KMS-11 (cell line): ENCODE data around the gene MYH11.

Experiments
- H2AFZ ChIP-seq: fragments of 200-600 bp; sonication (generic); 2 replicates; pipeline ENCODE4 v1.6.1; 2016; ENCODE audit warnings: antibody characterized with exemption, mixed run types, low read depth
- H3K27ac ChIP-seq: fragments of 200-600 bp; sonication (generic); 2 replicates; pipeline ENCODE4 v1.6.1; 2016; ENCODE audit warnings: mild to moderate bottlenecking, mixed run types
- H3K27me3 ChIP-seq: fragments of 200-600 bp; sonication (generic); 2 replicates; pipeline ENCODE4 v1.6.1; 2017; ENCODE audit warnings: mild to moderate bottlenecking, low read depth, mixed run types, moderate library complexity; ENCODE audit not compliant: insufficient read depth
- H3K36me3 ChIP-seq: fragments of 200-600 bp; sonication (generic); 2 replicates; pipeline ENCODE4 v1.6.1; 2017; ENCODE audit warnings: mild to moderate bottlenecking, mixed run types; ENCODE audit not compliant: insufficient read depth
- H3K4me1 ChIP-seq: fragments of 200-600 bp; sonication (generic); 2 replicates; pipeline ENCODE4 v1.6.1; 2016; ENCODE audit warnings: mild to moderate bottlenecking, low read depth, mixed run types; ENCODE audit not compliant: poor library complexity, severe bottlenecking
- H3K4me2 ChIP-seq: fragments of 200-600 bp; sonication (generic); 2 replicates; pipeline ENCODE4 v1.7.0; 2016; ENCODE audit warnings: mild to moderate bottlenecking, mixed run types
- H3K4me3 ChIP-seq: fragments of 200-600 bp; sonication (generic); IDR thresholded peaks from 2 replicates; pipeline ENCODE4 v1.6.1; 2017; ENCODE audit warnings: low read depth, low read length, mixed read lengths; ENCODE audit not compliant: insufficient read depth
- H3K79me2 ChIP-seq: fragments of 200-600 bp; sonication (generic); 2 replicates; pipeline ENCODE4 v1.6.1; 2016; ENCODE audit warnings: low read depth, mixed run types; ENCODE audit not compliant: insufficient read depth
- H3K9ac ChIP-seq: fragments of 200-600 bp; sonication (generic); 2 replicates; pipeline ENCODE4 v1.6.1; 2016; ENCODE audit warnings: mild to moderate bottlenecking, mixed run types
- H4K20me1 ChIP-seq: fragments of 200-600 bp; sonication (generic); 2 replicates; pipeline ENCODE4 v1.6.1; 2016; ENCODE audit warnings: mild to moderate bottlenecking, mixed run types; ENCODE audit not compliant: insufficient read depth
- CTCF ChIP-seq: fragments of 200-600 bp; sonication (generic); conservative IDR thresholded peaks from 2 replicates; pipeline ENCODE4 v1.6.1; 2017; ENCODE audit warnings: low read depth, mild to moderate bottlenecking, antibody characterized with exemption, low read length, moderate library complexity, mixed read lengths

The MYH11 gene

DNA sequence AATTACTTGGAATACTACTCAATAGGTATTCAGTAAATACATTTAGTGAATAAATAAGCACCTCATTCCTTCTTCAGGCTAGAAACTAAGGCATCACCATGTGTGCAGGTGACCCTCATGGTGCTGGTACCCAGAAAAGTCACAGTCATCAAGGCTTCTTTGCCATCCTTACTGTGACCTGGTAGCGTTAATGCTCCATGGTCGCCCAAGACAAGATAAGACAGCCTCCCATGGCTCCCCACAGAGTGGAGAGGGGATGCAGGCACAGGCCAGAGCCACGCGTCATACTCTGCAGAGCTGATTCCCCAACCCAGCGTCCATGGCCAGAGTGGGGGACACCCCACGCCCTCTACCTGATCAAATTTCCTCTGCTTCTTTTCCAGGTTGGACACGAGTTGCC, 133.0 kb downstream of the MYH11 start:
- Histone ChIP-seq H2AFZ (no peak overlapping the region), H3K79me2 (no peaks in the 10 kb centered on the region), H3K9ac (no peak overlapping the region), H3K4me2 (no peak overlapping the region), H3K36me3 (peaks cover 3% of the 10 kb centered on the region; the same call in 1 of the 2 replicates), H3K4me3 (no peak overlapping the region), H3K4me1 (no peaks in the 10 kb centered on the region), H4K20me1 (no peaks in the 10 kb centered on the region), H3K27me3 (no peaks in the 10 kb centered on the region), H3K27ac (no peak overlapping the region)
- TF ChIP-seq CTCF: no peak

GRCh38 chr16:15721018-15721417, 135.8 kb downstream of the MYH11 start:
- no peak overlapping the region for H2AFZ ChIP-seq
- no peak for TF ChIP-seq CTCF
- H4K20me1 ChIP-seq: no peaks in the 10 kb centered on the region
- H3K36me3 ChIP-seq: peaks cover 3% of the 10 kb centered on the region; the same call in 1 of the 2 replicates
- H3K79me2 ChIP-seq: no peaks in the 10 kb centered on the region
- no peaks in the 10 kb centered on the region for H3K27me3 ChIP-seq
- no peak overlapping the region for H3K4me2 ChIP-seq
- H3K4me1 ChIP-seq: no peaks in the 10 kb centered on the region
- no peak overlapping the region for H3K9ac ChIP-seq
- H3K4me3 ChIP-seq: no peak overlapping the region
- H3K27ac ChIP-seq: no peak overlapping the region

DNA sequence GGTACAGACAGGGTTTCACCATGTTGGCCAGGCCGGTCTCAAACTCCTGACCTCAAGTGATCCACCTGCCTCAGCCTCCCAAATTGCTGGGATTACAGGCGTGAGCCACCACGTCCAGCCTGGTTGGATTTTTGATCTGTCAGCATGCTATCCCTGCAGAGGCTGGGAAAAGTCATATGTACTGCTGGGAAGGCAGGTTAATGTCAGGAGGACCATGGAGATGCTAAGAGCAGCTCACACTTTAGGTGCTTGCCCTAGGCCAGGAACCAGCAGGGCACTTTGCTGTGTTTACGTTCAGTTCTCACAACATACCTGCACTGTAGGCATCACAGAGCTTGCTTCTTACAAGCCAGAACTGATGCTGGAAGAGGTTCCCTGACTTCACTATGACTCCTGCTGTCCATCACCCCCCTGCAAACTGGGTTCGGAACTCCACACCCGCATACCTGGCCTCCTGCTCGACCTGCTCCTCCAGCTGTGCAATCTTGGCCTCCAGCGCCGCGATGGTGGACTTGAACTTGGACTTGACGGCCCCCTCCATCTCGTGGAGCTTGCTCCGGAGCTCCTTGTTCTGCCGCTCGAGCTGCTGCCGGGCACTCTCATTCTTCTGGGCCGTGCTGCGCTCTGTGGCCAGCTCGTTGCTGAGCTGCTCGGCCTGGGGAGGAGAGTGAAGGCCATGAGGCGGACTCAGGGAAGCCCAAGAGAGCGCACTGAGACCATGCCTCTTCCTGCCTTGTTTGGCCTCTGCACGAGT, 140.0 kb downstream of the MYH11 start:
- H4K20me1 ChIP-seq: no peaks in the 10 kb centered on the region
- H2AFZ ChIP-seq: no peak overlapping the region
- TF ChIP-seq CTCF: no peak
- no peak overlapping the region for H3K27ac ChIP-seq
- H3K4me1 ChIP-seq: no peaks in the 10 kb centered on the region
- no peak overlapping the region for H3K9ac ChIP-seq
- no peak overlapping the region for H3K4me3 ChIP-seq
- no peaks in the 10 kb centered on the region for H3K27me3 ChIP-seq
- H3K79me2 ChIP-seq: no peaks in the 10 kb centered on the region
- H3K36me3 ChIP-seq: no peaks in the 10 kb centered on the region
- H3K4me2 ChIP-seq: no peak overlapping the region

DNA sequence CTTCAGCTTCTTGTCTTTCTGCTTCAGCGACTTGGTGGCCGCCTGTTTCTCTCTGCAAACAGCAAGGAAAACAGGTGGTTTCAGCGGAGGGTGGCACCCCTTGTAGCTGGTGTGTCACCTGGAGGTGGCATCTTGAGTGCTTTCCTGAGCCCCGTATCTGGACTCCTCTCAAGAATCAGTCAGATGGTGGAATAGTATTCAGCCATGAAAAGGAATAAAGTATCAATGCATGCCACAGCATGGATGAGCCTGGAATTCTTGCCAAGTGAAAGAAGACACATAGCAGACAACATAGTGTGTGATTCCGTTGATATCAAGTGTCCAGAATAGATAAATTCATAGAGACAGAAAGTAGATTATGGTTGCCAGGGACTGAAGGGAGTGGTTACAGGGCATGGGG, 141.6 kb downstream of the MYH11 start:
- H3K9ac ChIP-seq: no peak overlapping the region
- H4K20me1 ChIP-seq: no peaks in the 10 kb centered on the region
- no peak overlapping the region for H3K27ac ChIP-seq
- no peak for TF ChIP-seq CTCF
- no peaks in the 10 kb centered on the region for H3K36me3 ChIP-seq
- no peaks in the 10 kb centered on the region for H3K27me3 ChIP-seq
- no peak overlapping the region for H3K4me3 ChIP-seq
- H2AFZ ChIP-seq: no peak overlapping the region
- no peaks in the 10 kb centered on the region for H3K79me2 ChIP-seq
- no peaks in the 10 kb centered on the region for H3K4me1 ChIP-seq
- no peak overlapping the region for H3K4me2 ChIP-seq
